ENCODE data around the gene DHX30.

The DHX30 gene

DNA sequence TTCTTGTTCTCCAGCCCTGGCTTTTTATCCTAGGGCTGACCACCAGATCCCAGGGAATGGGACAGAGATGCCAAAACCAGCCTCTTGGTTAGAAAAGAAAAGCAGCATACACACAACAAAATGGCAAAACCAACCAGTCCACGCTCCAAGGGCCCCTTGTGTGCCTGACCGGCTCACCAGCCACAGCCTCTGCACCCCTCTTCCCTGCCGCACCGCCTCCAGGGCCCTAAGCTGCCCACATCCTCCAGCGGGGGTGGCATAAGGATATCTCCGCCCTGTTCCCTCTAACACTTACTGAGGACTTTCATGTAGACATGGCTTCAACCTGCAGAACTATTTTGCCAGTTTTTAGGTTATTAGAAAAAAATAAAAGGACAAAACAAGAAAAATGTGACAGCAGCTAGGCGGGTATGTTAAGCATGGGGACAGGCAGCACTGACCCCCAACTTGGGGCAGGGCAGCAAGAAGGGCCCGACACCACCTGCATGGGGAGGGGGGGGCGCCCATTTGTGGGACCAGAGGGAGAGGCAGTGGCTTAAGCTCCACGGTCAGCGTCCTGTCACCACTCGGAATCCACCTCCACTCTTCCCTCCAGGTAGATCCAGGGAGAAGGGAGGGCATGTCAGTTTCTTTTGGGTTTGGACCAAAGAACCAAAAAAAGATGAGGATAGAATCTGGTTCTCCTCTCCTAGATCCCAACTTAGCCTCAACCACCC, 49.1 kb downstream of the DHX30 start:
- Histone ChIP-seq H3K23ac (ENCODE audit: low read length) (no peak overlapping the region), H3K9ac (ENCODE audit: low read length) (no peak overlapping the region), H3K4ac (ENCODE audit: low read depth, low read length) (no peak overlapping the region), H2BK15ac (replicated peaks; ENCODE audit: low read depth) (no peak overlapping the region), H3K4me2 (ENCODE audit: low read length) (no peak overlapping the region), H3K27me3 (ENCODE audit: insufficient read depth, low read length, poor library complexity) (no peaks in the 10 kb centered on the region), H2AK5ac (ENCODE audit: low read length) (no peak overlapping the region), H3K79me1 (ENCODE audit: low read length) (no peaks in the 10 kb centered on the region), H3K4me3 (ENCODE audit: low read length) (no peak overlapping the region), H3K56ac (ENCODE audit: low read length) (no peak overlapping the region), H2BK5ac (ENCODE audit: low read length) (no peak overlapping the region), H3K36me3 (ENCODE audit: control insufficient read depth, insufficient read depth, low read length) (peaks cover 31% of the 10 kb centered on the region), H4K8ac (ENCODE audit: low read depth, low read length) (no peak overlapping the region), H3K79me2 (ENCODE audit: control insufficient read depth, insufficient read depth, low read length) (no peaks in the 10 kb centered on the region), H4K5ac (ENCODE audit: low read length) (no peak overlapping the region), H3K27ac (ENCODE audit: low read depth, low read length) (no peak overlapping the region), H2BK120ac (ENCODE audit: low read depth, low read length) (no peak overlapping the region), H3K4me1 (ENCODE audit: control insufficient read depth, low read depth, low read length) (no peaks in the 10 kb centered on the region), H3K18ac (ENCODE audit: low read length) (no peak overlapping the region)
- WGBS (ENCODE audit: extremely low coverage, insufficient coverage, low lambda C conversion rate): no CpG with 5 or more reads among the region's 12 CpGs
- no peak for DNase-seq

GRCh38 chr3:47852604-47853602, 50.0 kb downstream of the DHX30 start:
- Histone ChIP-seq H3K79me2 (ENCODE audit: control insufficient read depth, insufficient read depth, low read length) (no peaks in the 10 kb centered on the region), H3K9ac (ENCODE audit: low read length) (no peak overlapping the region), H3K36me3 (ENCODE audit: control insufficient read depth, insufficient read depth, low read length) (peaks cover 27% of the 10 kb centered on the region), H2BK120ac (ENCODE audit: low read depth, low read length) (no peak overlapping the region), H3K4ac (ENCODE audit: low read depth, low read length) (no peak overlapping the region), H3K4me3 (ENCODE audit: low read length) (no peak overlapping the region), H2BK15ac (replicated peaks; ENCODE audit: low read depth) (no peak overlapping the region), H3K79me1 (ENCODE audit: low read length) (no peaks in the 10 kb centered on the region), H3K18ac (ENCODE audit: low read length) (no peak overlapping the region), H2BK5ac (ENCODE audit: low read length) (no peak overlapping the region), H4K5ac (ENCODE audit: low read length) (no peak overlapping the region), H3K27me3 (ENCODE audit: insufficient read depth, low read length, poor library complexity) (no peaks in the 10 kb centered on the region), H2AK5ac (ENCODE audit: low read length) (no peak overlapping the region), H3K23ac (ENCODE audit: low read length) (no peak overlapping the region), H3K27ac (ENCODE audit: low read depth, low read length) (no peak overlapping the region), H3K4me1 (ENCODE audit: control insufficient read depth, low read depth, low read length) (no peaks in the 10 kb centered on the region), H3K4me2 (ENCODE audit: low read length) (no peak overlapping the region), H4K8ac (ENCODE audit: low read depth, low read length) (no peak overlapping the region), H3K56ac (ENCODE audit: low read length) (no peak overlapping the region)
- DNase-seq: no peak
- WGBS (ENCODE audit: extremely low coverage, insufficient coverage, low lambda C conversion rate): no CpG with 5 or more reads among the region's 36 CpGs

DNA sequence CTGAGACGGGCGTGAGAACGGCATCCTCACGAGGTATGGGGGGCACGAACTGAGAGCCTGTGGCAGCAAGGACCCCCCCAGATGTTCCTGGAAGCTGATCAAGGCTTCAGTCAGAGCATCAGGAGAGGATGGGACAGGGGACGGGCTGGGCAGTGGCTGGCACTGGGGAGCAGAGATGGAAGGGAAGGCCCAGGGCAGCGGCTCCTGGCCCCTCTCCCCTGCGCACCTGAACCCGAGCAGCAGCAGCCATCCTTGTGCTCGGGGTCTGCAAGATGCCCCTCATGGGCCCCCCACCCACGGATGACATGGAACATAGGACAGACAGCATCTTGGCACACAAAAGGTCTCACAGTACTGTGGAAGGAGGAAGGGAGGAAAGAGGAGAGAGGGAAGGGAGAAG, 51.3 kb downstream of the DHX30 start:
- no peak overlapping the region for H4K8ac ChIP-seq (ENCODE audit: low read depth, low read length)
- DNase-seq: no peak
- no peak overlapping the region for H2BK15ac ChIP-seq (replicated peaks; ENCODE audit: low read depth)
- H3K36me3 ChIP-seq (ENCODE audit: control insufficient read depth, insufficient read depth, low read length): peaks cover 27% of the 10 kb centered on the region
- H3K4me3 ChIP-seq (ENCODE audit: low read length): no peak overlapping the region
- H2AK5ac ChIP-seq (ENCODE audit: low read length): no peak overlapping the region
- no peak overlapping the region for H3K56ac ChIP-seq (ENCODE audit: low read length)
- no peaks in the 10 kb centered on the region for H3K27me3 ChIP-seq (ENCODE audit: insufficient read depth, low read length, poor library complexity)
- no peak overlapping the region for H3K27ac ChIP-seq (ENCODE audit: low read depth, low read length)
- no peaks in the 10 kb centered on the region for H3K79me2 ChIP-seq (ENCODE audit: control insufficient read depth, insufficient read depth, low read length)
- H3K23ac ChIP-seq (ENCODE audit: low read length): no peak overlapping the region
- no peak overlapping the region for H3K4ac ChIP-seq (ENCODE audit: low read depth, low read length)
- no CpG with 5 or more reads among the region's 11 CpGs for WGBS (ENCODE audit: extremely low coverage, insufficient coverage, low lambda C conversion rate)
- no peaks in the 10 kb centered on the region for H3K4me1 ChIP-seq (ENCODE audit: control insufficient read depth, low read depth, low read length)
- H4K5ac ChIP-seq (ENCODE audit: low read length): no peak overlapping the region
- no peak overlapping the region for H3K9ac ChIP-seq (ENCODE audit: low read length)
- no peak overlapping the region for H2BK5ac ChIP-seq (ENCODE audit: low read length)
- no peak overlapping the region for H2BK120ac ChIP-seq (ENCODE audit: low read depth, low read length)
- no peaks in the 10 kb centered on the region for H3K79me1 ChIP-seq (ENCODE audit: low read length)
- H3K18ac ChIP-seq (ENCODE audit: low read length): no peak overlapping the region
- H3K4me2 ChIP-seq (ENCODE audit: low read length): no peak overlapping the region

DNA sequence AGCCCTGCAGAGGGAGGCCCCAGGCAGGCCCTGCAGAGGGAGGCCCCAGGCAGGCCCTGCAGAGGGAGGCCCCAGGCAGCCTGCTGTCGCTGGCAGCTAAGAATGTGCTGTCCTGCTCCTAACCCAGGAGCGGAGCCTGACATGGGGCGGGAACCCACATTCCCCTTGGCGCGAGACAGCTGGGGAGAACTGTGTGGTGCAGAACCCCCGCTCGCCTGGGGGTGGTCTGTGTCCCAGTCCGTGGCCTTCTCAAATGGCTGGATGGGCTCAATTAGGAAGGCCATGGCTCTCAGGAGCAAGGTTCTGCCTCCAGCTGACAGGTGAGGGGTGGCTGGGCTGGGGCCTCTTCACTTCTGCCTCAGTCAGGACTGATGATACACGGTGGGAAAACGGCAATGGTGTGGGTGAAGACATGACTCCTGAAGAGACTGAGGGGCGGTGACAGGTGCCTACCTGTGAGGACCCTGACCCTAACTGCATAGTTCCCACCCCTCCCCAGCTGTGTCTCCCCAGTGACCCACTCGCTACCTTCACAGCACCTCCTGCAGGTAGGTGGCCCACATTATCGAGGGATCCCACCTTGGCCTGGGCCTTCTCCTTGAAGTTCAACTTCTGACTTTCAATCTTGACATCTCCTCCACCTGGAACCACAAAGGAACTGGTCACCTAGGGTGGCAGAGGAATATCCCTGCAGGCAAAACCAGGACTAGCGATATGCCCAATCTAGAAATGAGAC, 52.0 kb downstream of the DHX30 start:
- Histone ChIP-seq H3K4me3 (ENCODE audit: low read length) (no peak overlapping the region), H3K56ac (ENCODE audit: low read length) (no peak overlapping the region), H3K23ac (ENCODE audit: low read length) (no peak overlapping the region), H3K4me1 (ENCODE audit: control insufficient read depth, low read depth, low read length) (no peaks in the 10 kb centered on the region), H2BK15ac (replicated peaks; ENCODE audit: low read depth) (no peak overlapping the region), H3K18ac (ENCODE audit: low read length) (no peak overlapping the region), H3K27me3 (ENCODE audit: insufficient read depth, low read length, poor library complexity) (no peaks in the 10 kb centered on the region), H4K5ac (ENCODE audit: low read length) (no peak overlapping the region), H3K36me3 (ENCODE audit: control insufficient read depth, insufficient read depth, low read length) (peaks cover 27% of the 10 kb centered on the region), H2BK120ac (ENCODE audit: low read depth, low read length) (no peak overlapping the region), H3K79me1 (ENCODE audit: low read length) (no peaks in the 10 kb centered on the region), H3K4ac (ENCODE audit: low read depth, low read length) (no peak overlapping the region), H3K79me2 (ENCODE audit: control insufficient read depth, insufficient read depth, low read length) (no peaks in the 10 kb centered on the region), H4K8ac (ENCODE audit: low read depth, low read length) (no peak overlapping the region), H2BK5ac (ENCODE audit: low read length) (no peak overlapping the region), H2AK5ac (ENCODE audit: low read length) (no peak overlapping the region), H3K4me2 (ENCODE audit: low read length) (no peak overlapping the region), H3K9ac (ENCODE audit: low read length) (no peak overlapping the region), H3K27ac (ENCODE audit: low read depth, low read length) (no peak overlapping the region)
- no CpG with 5 or more reads among the region's 14 CpGs for WGBS (ENCODE audit: extremely low coverage, insufficient coverage, low lambda C conversion rate)
- DNase-seq: no peak

GRCh38 chr3:47855461-47856383, 52.8 kb downstream of the DHX30 start:
- H3K4me3 ChIP-seq (ENCODE audit: low read length): no peak overlapping the region
- no peaks in the 10 kb centered on the region for H3K27me3 ChIP-seq (ENCODE audit: insufficient read depth, low read length, poor library complexity)
- no peak overlapping the region for H2BK5ac ChIP-seq (ENCODE audit: low read length)
- no peak overlapping the region for H2BK15ac ChIP-seq (replicated peaks; ENCODE audit: low read depth)
- no peak overlapping the region for H3K23ac ChIP-seq (ENCODE audit: low read length)
- H3K36me3 ChIP-seq (ENCODE audit: control insufficient read depth, insufficient read depth, low read length): peaks cover 26% of the 10 kb centered on the region
- H2AK5ac ChIP-seq (ENCODE audit: low read length): no peak overlapping the region
- H3K4me2 ChIP-seq (ENCODE audit: low read length): no peak overlapping the region
- H4K5ac ChIP-seq (ENCODE audit: low read length): no peak overlapping the region
- H4K8ac ChIP-seq (ENCODE audit: low read depth, low read length): no peak overlapping the region
- H3K56ac ChIP-seq (ENCODE audit: low read length): no peak overlapping the region
- H3K18ac ChIP-seq (ENCODE audit: low read length): no peak overlapping the region
- H3K79me1 ChIP-seq (ENCODE audit: low read length): no peaks in the 10 kb centered on the region
- H3K4ac ChIP-seq (ENCODE audit: low read depth, low read length): no peak overlapping the region
- no peak overlapping the region for H2BK120ac ChIP-seq (ENCODE audit: low read depth, low read length)
- no CpG with 5 or more reads among the region's 21 CpGs for WGBS (ENCODE audit: extremely low coverage, insufficient coverage, low lambda C conversion rate)
- H3K9ac ChIP-seq (ENCODE audit: low read length): no peak overlapping the region
- no peak for DNase-seq
- H3K27ac ChIP-seq (ENCODE audit: low read depth, low read length): no peak overlapping the region
- no peaks in the 10 kb centered on the region for H3K79me2 ChIP-seq (ENCODE audit: control insufficient read depth, insufficient read depth, low read length)
- no peaks in the 10 kb centered on the region for H3K4me1 ChIP-seq (ENCODE audit: control insufficient read depth, low read depth, low read length)
